Gastroesophageal sphincter (tissue), 3 donors: ENCODE data around the gene GFOD2.

ENCODE experiments used
- POLR2A ChIP-seq, 2 donors: fragments of 450-650 bp; IDR thresholded peaks; one replicate each; pipeline ENCODE4 v1.6.1; 2017; ENCODE audit warnings: antibody characterized with exemption in 2 of 2, mild to moderate bottlenecking in 2 of 2, moderate library complexity in 1 of 2
- POLR2AphosphoS5 ChIP-seq: sonication (generic); formaldehyde crosslinking; IDR thresholded peaks from one replicate; pipeline ENCODE4 v1.6.1; 2017; ENCODE audit warnings: antibody characterized with exemption
- TF ChIP-seq, protein P1 (sequence below), 4 experiments: fragments of 200-600 bp in 2 of 4; fragments of 450-650 bp in 2 of 4; sonication (generic) in 1 of 4; IDR thresholded peaks; one replicate each; pipeline ENCODE4 v1.5.1; 2017 to 2019; ENCODE audit warnings: antibody characterized with exemption in 4 of 4, mild to moderate bottlenecking in 2 of 4, moderate library complexity in 2 of 4

DNA sequence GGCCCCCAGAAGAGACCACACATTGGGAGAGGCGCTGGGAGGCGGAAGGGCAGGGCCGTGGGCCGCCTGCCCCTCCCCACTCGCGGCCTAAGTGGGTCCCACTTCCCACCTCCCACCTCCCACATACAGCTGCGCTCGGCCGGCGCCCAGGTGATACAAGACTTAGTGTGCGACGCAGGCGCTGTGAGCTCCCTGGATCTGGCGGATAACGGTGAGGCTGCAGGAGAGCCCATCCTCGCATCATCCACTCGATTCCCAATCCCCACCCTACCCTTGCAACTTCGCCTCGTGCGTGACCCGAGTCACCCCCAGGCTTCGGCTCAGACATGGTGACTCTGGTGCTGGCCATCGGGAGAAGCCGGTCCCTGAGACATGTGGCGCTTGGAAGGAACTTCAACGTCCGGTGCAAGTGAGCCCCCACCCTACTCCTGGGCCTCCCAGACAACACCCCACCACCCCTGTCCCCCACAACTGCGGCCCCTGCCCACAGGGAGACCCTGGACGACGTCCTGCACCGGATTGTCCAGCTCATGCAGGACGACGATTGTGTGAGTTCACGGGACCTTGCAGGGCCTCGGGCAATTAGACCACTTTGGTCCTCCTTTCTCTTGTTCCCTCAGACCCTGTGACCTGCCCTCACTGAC, 70.2 kb downstream of the GFOD2 start:
- TF ChIP-seq POLR2A (IDR thresholded peaks at IDR 0.05) (no peak), POLR2AphosphoS5 (no peak)
- TF ChIP-seq, protein P1, sequence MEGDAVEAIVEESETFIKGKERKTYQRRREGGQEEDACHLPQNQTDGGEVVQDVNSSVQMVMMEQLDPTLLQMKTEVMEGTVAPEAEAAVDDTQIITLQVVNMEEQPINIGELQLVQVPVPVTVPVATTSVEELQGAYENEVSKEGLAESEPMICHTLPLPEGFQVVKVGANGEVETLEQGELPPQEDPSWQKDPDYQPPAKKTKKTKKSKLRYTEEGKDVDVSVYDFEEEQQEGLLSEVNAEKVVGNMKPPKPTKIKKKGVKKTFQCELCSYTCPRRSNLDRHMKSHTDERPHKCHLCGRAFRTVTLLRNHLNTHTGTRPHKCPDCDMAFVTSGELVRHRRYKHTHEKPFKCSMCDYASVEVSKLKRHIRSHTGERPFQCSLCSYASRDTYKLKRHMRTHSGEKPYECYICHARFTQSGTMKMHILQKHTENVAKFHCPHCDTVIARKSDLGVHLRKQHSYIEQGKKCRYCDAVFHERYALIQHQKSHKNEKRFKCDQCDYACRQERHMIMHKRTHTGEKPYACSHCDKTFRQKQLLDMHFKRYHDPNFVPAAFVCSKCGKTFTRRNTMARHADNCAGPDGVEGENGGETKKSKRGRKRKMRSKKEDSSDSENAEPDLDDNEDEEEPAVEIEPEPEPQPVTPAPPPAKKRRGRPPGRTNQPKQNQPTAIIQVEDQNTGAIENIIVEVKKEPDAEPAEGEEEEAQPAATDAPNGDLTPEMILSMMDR (IDR thresholded peaks at IDR 0.05), result no peak
